SK-N-MC (cell line): ENCODE measurements around the gene JSRP1.

Source experiments
- DNase-seq: peaks from one replicate; pipeline ENCODE4 v3.0.0-alpha.2; 2011; ENCODE audit warnings: low read depth, low spot score
- H3K27ac ChIP-seq: fragments of 200-600 bp; sonication (generic); 2 replicates; pipeline ENCODE4 v1.5.1; 2016; ENCODE audit warnings: mixed run types
- H3K36me3 ChIP-seq: fragments of 200-600 bp; sonication (generic); 2 replicates; pipeline ENCODE4 v1.6.1; 2017; ENCODE audit warnings: antibody characterized with exemption, low read length, mixed read lengths; ENCODE audit not compliant: insufficient read depth
- H3K4me3 ChIP-seq: fragments of 200-600 bp; sonication (generic); 2 replicates; pipeline ENCODE4 v1.5.1; 2016
- H3K9ac ChIP-seq: fragments of 200-600 bp; sonication (generic); 2 replicates; pipeline ENCODE4 v1.8.0; 2017; ENCODE audit warnings: mixed run types, mixed read lengths; ENCODE audit not compliant: insufficient read length
- H3K9me3 ChIP-seq: fragments of 200-600 bp; sonication (generic); 2 replicates; pipeline ENCODE4 v1.6.1; 2017; ENCODE audit warnings: low read depth, mild to moderate bottlenecking, antibody characterized with exemption, low read length, moderate library complexity, mixed read lengths
- EZH2 ChIP-seq: fragments of 200-600 bp; sonication (generic); IDR thresholded peaks from one replicate; pipeline ENCODE4 v1.6.1; 2017; ENCODE audit warnings: antibody characterized with exemption
- FOXP2 ChIP-seq: optimal IDR thresholded peaks from 2 replicates; pipeline ENCODE3; 2011; ENCODE audit warnings: mild to moderate bottlenecking, moderate library complexity; ENCODE audit not compliant: insufficient read depth; ENCODE audit errors: extremely low read length, control extremely low read depth
- POLR2AphosphoS5 ChIP-seq: IDR thresholded peaks from 2 replicates; pipeline ENCODE4 v1.6.1; 2012; ENCODE audit warnings: mild to moderate bottlenecking, low read depth, low read length, borderline replicate concordance

The JSRP1 gene

GRCh38 chr19:2226051-2226839 is 30.0 kb downstream of the JSRP1 start:
- H3K9ac ChIP-seq = no peak overlapping the region
- DNase-seq = no peak
- H3K9me3 ChIP-seq = no peaks in the 10 kb centered on the region
- H3K4me3 ChIP-seq = no peak overlapping the region
- no peak for TF ChIP-seq FOXP2
- no peak for TF ChIP-seq POLR2AphosphoS5
- TF ChIP-seq EZH2 = no peak
- H3K27ac ChIP-seq = no peak overlapping the region
- peaks cover 31% of the 10 kb centered on the region; the same call in 1 of the 2 replicates for H3K36me3 ChIP-seq

GRCh38 chr19:2225415-2226050 is 30.7 kb downstream of the JSRP1 start:
- H3K27ac ChIP-seq = no peak overlapping the region
- TF ChIP-seq FOXP2 = no peak
- TF ChIP-seq EZH2 = no peak
- no peak for TF ChIP-seq POLR2AphosphoS5
- peaks cover 31% of the 10 kb centered on the region; the same call in 1 of the 2 replicates for H3K36me3 ChIP-seq
- no peak overlapping the region for H3K4me3 ChIP-seq
- H3K9me3 ChIP-seq = no peaks in the 10 kb centered on the region
- no peak for DNase-seq
- H3K9ac ChIP-seq = no peak overlapping the region

DNA sequence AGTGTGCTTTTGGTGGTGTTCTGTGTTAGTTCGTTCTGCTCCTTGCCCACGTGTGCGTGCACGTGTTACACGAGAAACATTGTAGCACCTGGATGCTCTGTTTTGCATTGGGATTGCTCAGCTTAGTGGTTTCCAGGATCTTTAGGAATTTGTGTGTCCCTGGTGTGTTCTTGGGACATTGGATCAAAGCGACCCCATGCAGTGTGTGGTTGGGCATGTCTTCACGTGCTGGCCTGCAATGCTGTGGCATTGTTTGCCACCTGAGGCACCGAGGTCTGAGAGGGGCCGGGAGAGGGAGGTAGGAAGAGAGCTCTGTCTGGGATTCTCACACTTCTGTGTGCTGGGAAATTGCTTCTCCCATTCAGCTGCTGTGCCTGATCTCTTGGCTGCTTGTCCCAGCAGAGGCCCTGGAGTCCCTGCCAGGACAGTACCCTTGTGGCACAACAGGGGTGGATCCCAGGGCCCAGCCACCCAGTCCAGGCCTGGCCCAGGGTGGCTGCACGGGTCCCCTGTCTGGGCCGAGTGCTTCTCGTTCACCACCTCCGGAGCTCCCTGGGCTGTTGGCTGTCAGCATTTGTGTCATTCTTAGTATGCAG is 31.4 kb downstream of the JSRP1 start:
- Histone ChIP-seq H3K9me3 (no peaks in the 10 kb centered on the region), H3K4me3 (no peak overlapping the region), H3K36me3 (peaks cover 30% of the 10 kb centered on the region; the same call in 1 of the 2 replicates), H3K9ac (no peak overlapping the region), H3K27ac (no peak overlapping the region)
- DNase-seq = no peak
- no peak for TF ChIP-seq EZH2
- no peak for TF ChIP-seq POLR2AphosphoS5
- TF ChIP-seq FOXP2 = no peak

- no peak overlapping the region for H3K9ac ChIP-seq
- H3K9me3 ChIP-seq = no peaks in the 10 kb centered on the region
- peaks cover 29% of the 10 kb centered on the region; the same call in 1 of the 2 replicates for H3K36me3 ChIP-seq
- no peak overlapping the region for H3K4me3 ChIP-seq
- DNase-seq = no peak
- no peak overlapping the region for H3K27ac ChIP-seq
- TF ChIP-seq POLR2AphosphoS5 (no peak), EZH2 (no peak), FOXP2 (no peak)
Measured at GRCh38 chr19:2223959-2224358, 32.3 kb downstream of the JSRP1 start.

DNA sequence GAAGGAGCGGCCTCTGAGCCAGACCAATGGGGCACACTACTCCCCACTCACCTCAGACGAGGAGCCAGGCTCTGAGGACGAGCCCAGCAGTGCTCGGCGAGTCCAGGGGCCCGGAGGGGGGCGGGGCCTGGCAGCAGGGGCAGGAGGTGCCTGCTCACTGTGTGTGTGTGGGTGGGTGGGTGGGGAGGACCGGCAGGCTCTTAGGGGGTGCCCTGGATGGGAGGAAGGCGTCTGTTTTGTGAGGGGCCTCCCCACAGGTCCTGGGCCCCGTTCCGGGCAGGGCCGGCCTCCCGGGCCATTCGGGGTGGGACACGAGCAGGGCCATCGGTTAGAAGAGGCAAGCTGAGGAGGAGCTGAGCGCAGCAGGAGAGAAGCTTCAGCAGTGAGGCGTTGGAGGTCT is 32.8 kb downstream of the JSRP1 start:
- DNase-seq = no peak
- Histone ChIP-seq H3K36me3 (peaks cover 27% of the 10 kb centered on the region; the same call in 1 of the 2 replicates), H3K4me3 (no peak overlapping the region), H3K27ac (no peak overlapping the region), H3K9ac (no peak overlapping the region), H3K9me3 (no peaks in the 10 kb centered on the region)
- no peak for TF ChIP-seq FOXP2
- TF ChIP-seq EZH2 = no peak
- TF ChIP-seq POLR2AphosphoS5 = no peak

GRCh38 chr19:2221918-2222317 is 34.3 kb downstream of the JSRP1 start:
- H3K27ac ChIP-seq = no peak overlapping the region
- no peak overlapping the region for H3K4me3 ChIP-seq
- TF ChIP-seq EZH2 (no peak), POLR2AphosphoS5 (no peak), FOXP2 (no peak)
- H3K9me3 ChIP-seq = no peaks in the 10 kb centered on the region
- H3K9ac ChIP-seq = no peak overlapping the region
- DNase-seq = no peak
- H3K36me3 ChIP-seq = peaks cover 39% of the 10 kb centered on the region; the same call in 1 of the 2 replicates

DNA sequence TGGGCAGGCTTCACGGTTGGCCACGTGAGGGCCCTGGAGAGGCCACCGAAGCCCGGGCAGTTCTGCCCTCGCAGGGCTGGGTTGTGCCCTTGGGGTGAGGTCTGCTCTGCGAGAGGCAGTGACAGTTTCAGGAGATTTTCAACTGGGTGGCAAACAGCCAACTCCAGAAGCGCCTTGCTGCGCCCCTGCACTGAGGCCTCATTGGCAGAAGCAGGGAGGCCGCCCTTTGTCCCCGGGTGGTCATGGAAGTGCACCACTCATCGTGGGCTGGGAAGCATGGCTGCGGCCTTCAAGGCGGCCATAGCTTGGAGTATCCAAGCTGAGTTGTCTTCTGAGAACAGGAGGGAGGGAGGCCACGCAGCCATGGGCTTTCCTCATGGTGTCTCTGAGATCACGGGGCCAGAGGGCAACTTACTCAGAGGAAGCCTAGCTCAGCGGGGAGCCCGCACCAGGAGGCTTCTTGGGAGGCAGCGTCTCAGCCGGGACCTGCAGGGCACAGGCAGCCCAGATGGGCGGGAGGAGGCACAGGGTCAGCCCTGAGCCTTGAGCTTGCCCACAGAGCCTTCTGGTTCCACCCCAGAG is 34.9 kb downstream of the JSRP1 start:
- H3K4me3 ChIP-seq = no peak overlapping the region
- no peak overlapping the region for H3K9ac ChIP-seq
- H3K27ac ChIP-seq = 0 out of 2 replicates have a peak overlapping the region, but pooled peaks have one; percentile 25
- no peak for TF ChIP-seq EZH2
- TF ChIP-seq POLR2AphosphoS5 = no peak
- TF ChIP-seq FOXP2 = no peak
- DNase-seq = no peak
- peaks cover 45% of the 10 kb centered on the region; the same call in 1 of the 2 replicates for H3K36me3 ChIP-seq
- H3K9me3 ChIP-seq = no peaks in the 10 kb centered on the region

DNA sequence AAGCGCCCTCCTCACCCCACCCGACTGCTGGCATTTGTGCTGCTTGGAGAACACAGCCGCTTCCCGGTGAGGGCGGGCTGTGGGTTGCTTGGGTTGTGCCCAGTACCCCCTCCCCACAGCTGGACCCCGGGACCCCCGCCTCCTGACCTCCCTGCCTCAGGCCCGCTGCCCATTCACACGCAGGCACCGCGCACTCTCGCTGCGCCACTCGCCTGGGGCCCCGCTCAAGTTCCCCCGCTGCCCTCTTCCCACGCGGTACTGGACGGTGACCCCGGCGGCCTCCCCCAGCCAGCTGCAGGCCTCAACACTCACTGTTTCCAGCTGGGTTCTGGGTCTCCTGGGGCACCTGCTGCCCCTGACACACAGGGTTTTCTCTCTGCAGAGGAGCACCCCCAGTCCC is 36.5 kb downstream of the JSRP1 start:
- DNase-seq = no peak
- Histone ChIP-seq H3K9me3 (no peaks in the 10 kb centered on the region), H3K9ac (no peak overlapping the region), H3K27ac (no peak overlapping the region), H3K4me3 (no peak overlapping the region), H3K36me3 (peaks cover 42% of the 10 kb centered on the region)
- TF ChIP-seq FOXP2 (no peak), POLR2AphosphoS5 (no peak), EZH2 (no peak)
